ENCODE data around the gene MAP2K3. TPM values are rescaled to one million over a fixed set of nuclear protein-coding genes. Genes with fewer than 3 reads are reported as not detected.
A peak's percentile ranks its signal among the peaks of the same experiment; 100 is the strongest.

The MAP2K3 gene
- total RNA-seq, 2 experiments from 2014 or later, result 27.8 to 71.5 TPM

DNA sequence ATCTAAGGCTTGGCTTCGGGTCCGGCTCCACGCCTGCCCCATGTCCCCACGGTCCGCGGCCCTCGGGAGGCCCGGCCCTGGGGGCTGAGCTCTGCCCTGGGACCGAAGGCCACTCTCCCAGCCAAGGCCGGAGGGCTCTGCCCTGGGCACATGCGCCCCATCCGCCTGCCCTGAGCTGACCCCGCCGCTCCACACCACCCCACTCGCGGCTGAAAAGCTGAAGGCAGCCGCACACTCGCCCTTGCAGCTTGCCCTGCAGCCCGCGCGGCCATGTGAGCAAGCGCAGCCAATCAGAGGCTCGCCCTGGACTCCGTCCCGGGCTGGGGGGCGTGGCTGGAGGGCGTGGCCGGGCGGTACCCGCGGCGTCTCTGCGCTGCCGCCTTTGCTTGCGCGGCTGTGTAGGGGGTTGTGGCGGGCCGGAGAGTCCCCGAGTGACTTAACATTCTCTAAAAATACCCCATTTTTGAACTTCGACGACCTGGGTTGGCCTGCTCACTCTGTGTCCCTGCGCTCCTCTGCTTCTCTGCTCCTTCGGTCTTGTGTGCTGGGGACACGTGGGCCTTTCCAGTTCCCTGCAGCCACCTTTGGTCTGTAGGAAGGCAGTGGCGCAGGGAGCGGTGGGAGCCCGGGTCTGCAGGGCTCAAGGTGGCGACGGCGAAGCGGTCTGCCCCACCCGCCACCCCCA, 8.8 kb upstream of the MAP2K3 start:
- Histone ChIP-seq H3K4me3 (ENCODE audit: low read depth, low read length, poor library complexity, severe bottlenecking) (peak overlapping the region; percentile 71), H4K20me1 (ENCODE audit: insufficient read depth, low read length) (no peaks in the 10 kb centered on the region), H2AFZ (ENCODE audit: low read length) (peak overlapping the region; percentile 53), H3K27ac (ENCODE audit: low read depth, low read length, poor library complexity, severe bottlenecking) (no peak overlapping the region), H3K9me3 (ENCODE audit: low read length) (no peaks in the 10 kb centered on the region), H3K4me1 (ENCODE audit: insufficient read depth, low read length, poor library complexity, severe bottlenecking) (peaks cover 61% of the 10 kb centered on the region), H3K36me3 (ENCODE audit: insufficient read depth, low read length) (no peaks in the 10 kb centered on the region), H3K4me2 (ENCODE audit: low read length) (peak overlapping the region; percentile 93), H3K79me2 (ENCODE audit: insufficient read depth, low read depth, low read length) (no peaks in the 10 kb centered on the region), H3K9me2 (ENCODE audit: insufficient read depth, low read length) (no peaks in the 10 kb centered on the region)
- TF ChIP-seq EZH2phosphoT487 (IDR thresholded peaks at IDR 0.05; ENCODE audit: borderline replicate concordance, low read depth, low read length), result no peak
- TF ChIP-seq, protein P1, sequence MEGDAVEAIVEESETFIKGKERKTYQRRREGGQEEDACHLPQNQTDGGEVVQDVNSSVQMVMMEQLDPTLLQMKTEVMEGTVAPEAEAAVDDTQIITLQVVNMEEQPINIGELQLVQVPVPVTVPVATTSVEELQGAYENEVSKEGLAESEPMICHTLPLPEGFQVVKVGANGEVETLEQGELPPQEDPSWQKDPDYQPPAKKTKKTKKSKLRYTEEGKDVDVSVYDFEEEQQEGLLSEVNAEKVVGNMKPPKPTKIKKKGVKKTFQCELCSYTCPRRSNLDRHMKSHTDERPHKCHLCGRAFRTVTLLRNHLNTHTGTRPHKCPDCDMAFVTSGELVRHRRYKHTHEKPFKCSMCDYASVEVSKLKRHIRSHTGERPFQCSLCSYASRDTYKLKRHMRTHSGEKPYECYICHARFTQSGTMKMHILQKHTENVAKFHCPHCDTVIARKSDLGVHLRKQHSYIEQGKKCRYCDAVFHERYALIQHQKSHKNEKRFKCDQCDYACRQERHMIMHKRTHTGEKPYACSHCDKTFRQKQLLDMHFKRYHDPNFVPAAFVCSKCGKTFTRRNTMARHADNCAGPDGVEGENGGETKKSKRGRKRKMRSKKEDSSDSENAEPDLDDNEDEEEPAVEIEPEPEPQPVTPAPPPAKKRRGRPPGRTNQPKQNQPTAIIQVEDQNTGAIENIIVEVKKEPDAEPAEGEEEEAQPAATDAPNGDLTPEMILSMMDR (conservative IDR thresholded peaks at IDR 0.05; ENCODE audit: low read length), result 0 out of 2 replicates have a peak, but pooled peaks have one; percentile 24
- ChIA-PET CTCF (ENCODE audit: unreplicated experiment) (interaction anchor here (0.7 kb wide), 1 partner anchor 110 kb away, joined by 4 read pairs; no protein-coding TSS in a partner anchor), POLR2A (interaction anchor here (0.5 to 3.7 kb wide), 8 partner anchors 8 to 1389 kb away, joined by 3 to 31 read pairs (median 4); no protein-coding TSS in a partner anchor)
- TSS peak; percentile 88 for BruUV-seq (replicated peaks)
- peak; percentile 94 for DNase-seq (ENCODE audit: low spot score)
- intact Hi-C loops (cut with micrococcal nuclease; ENCODE audit: unreplicated experiment), result loop anchor here (1.0 kb wide), 1 partner anchor 61 kb away; the partner anchor contains the start of gene TMEM11

DNA sequence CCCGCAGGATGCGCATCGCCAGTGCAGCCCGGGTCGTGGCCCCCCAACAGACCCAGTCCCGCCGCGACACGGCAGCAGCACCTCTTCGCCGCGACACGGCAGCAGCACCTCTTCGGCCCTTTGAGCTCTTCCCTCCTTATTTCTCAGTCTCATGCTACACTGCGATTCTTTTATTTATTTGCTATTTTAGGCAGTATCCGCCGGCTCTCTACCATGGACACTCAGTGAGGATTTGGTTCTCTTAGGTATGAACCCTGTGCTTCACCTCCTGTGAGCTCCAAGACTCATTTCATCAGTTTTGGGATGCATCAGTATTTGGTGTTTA, 8.3 kb upstream of the MAP2K3 start:
- Histone ChIP-seq H3K4me2 (ENCODE audit: low read length) (peak overlapping the region; percentile 93), H3K9me2 (ENCODE audit: insufficient read depth, low read length) (no peaks in the 10 kb centered on the region), H3K79me2 (ENCODE audit: insufficient read depth, low read depth, low read length) (no peaks in the 10 kb centered on the region), H4K20me1 (ENCODE audit: insufficient read depth, low read length) (no peaks in the 10 kb centered on the region), H3K4me3 (ENCODE audit: low read depth, low read length, poor library complexity, severe bottlenecking) (peak overlapping the region; percentile 71), H2AFZ (ENCODE audit: low read length) (peak overlapping the region; percentile 53; the same call in 1 of the 2 replicates), H3K27ac (ENCODE audit: low read depth, low read length, poor library complexity, severe bottlenecking) (no peak overlapping the region), H3K4me1 (ENCODE audit: insufficient read depth, low read length, poor library complexity, severe bottlenecking) (peaks cover 66% of the 10 kb centered on the region), H3K9me3 (ENCODE audit: low read length) (no peaks in the 10 kb centered on the region), H3K36me3 (ENCODE audit: insufficient read depth, low read length) (no peaks in the 10 kb centered on the region)
- no TSS peak for BruUV-seq (replicated peaks)
- intact Hi-C loops (cut with micrococcal nuclease; ENCODE audit: unreplicated experiment), result no loop called here
- DNase-seq (ENCODE audit: low spot score), result no peak
- POLR2A ChIA-PET, result interaction anchor here (0.6 to 3.7 kb wide), 6 partner anchors 9 to 507 kb away, joined by 3 to 31 read pairs (median 4); no protein-coding TSS in a partner anchor
- TF ChIP-seq, protein P1 (conservative IDR thresholded peaks at IDR 0.05; ENCODE audit: low read length), result peak; percentile 8; the same call in 1 of the 2 replicates
- no peak for TF ChIP-seq EZH2phosphoT487 (IDR thresholded peaks at IDR 0.05; ENCODE audit: borderline replicate concordance, low read depth, low read length)
- CTCF ChIA-PET (ENCODE audit: unreplicated experiment), result interaction anchor here (0.7 to 0.8 kb wide), 2 partner anchors 8 to 110 kb away, joined by 4 read pairs; no protein-coding TSS in a partner anchor

DNA sequence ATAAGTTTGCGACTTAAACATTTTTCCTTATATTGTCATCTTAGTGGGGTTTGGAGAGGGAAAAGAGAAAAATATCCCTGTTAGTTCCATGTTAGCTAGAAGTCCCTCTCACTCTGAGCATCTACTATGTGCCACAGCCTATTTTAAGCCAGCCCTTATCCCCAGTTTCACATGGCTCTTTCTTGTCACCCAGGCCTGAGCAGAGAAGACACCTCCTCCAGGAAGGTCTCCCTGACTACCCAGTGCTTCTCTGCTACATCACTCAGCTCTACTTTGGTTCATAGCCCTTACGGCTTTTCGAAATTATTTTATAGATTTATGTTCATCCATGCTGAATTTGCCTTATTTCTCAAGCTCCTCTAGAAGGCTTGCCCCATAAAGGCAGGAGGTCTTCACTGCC, 7.2 kb upstream of the MAP2K3 start:
- Histone ChIP-seq H2AFZ (ENCODE audit: low read length) (no peak overlapping the region), H3K9me2 (ENCODE audit: insufficient read depth, low read length) (no peaks in the 10 kb centered on the region), H3K4me3 (ENCODE audit: low read depth, low read length, poor library complexity, severe bottlenecking) (no peak overlapping the region), H3K4me2 (ENCODE audit: low read length) (no peak overlapping the region), H3K79me2 (ENCODE audit: insufficient read depth, low read depth, low read length) (no peaks in the 10 kb centered on the region), H3K4me1 (ENCODE audit: insufficient read depth, low read length, poor library complexity, severe bottlenecking) (peaks cover 68% of the 10 kb centered on the region), H3K27ac (ENCODE audit: low read depth, low read length, poor library complexity, severe bottlenecking) (no peak overlapping the region), H4K20me1 (ENCODE audit: insufficient read depth, low read length) (no peaks in the 10 kb centered on the region), H3K36me3 (ENCODE audit: insufficient read depth, low read length) (no peaks in the 10 kb centered on the region), H3K9me3 (ENCODE audit: low read length) (no peaks in the 10 kb centered on the region)
- CTCF ChIA-PET (ENCODE audit: unreplicated experiment), result no interaction called here
- TF ChIP-seq, protein P1 (conservative IDR thresholded peaks at IDR 0.05; ENCODE audit: low read length), result no peak
- TF ChIP-seq EZH2phosphoT487 (IDR thresholded peaks at IDR 0.05; ENCODE audit: borderline replicate concordance, low read depth, low read length), result no peak
- POLR2A ChIA-PET, result interaction anchor here (0.6 to 3.7 kb wide), 5 partner anchors 10 to 70 kb away, joined by 3 to 31 read pairs (median 5); no protein-coding TSS in a partner anchor
- intact Hi-C loops (cut with micrococcal nuclease; ENCODE audit: unreplicated experiment), result no loop called here
- BruUV-seq (replicated peaks), result no TSS peak
- no peak for DNase-seq (ENCODE audit: low spot score)
